Measurements from ENCODE around the gene ARMC6.

Gene ARMC6

DNA sequence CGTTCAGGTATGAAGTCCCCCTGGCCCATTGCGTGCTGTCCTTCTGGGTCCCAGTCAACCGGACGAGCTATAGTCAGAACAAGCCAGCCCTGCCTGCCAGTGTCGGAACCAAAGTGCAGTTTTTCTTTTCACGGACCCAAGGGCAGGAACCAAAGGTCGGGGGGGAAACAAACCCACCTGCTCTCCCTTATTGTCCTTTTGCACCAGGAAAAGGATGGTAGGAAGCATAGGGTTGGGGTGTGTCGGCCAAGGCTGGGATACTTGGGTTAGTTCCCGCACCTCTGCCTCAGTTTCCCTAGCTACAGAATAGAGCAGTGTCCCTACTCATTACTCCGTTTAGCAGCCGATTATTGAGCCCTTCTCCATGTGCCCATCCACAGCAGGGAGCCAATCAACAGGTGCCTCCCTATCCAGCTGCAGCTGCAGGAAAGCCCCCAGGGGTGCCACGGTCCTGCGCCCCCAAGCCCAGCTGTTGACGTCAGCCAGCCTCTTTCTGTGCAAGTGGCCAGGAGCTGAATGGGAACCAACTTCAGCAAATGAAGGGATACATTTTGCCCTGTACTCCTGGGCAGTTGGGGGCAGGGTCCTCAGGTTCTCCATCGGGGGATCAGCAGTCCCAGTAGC is 21.0 kb downstream of the ARMC6 start:
- DNase-seq (ENCODE audit: low read depth in 2 of 2): no peak

GRCh38 chr19:19054939-19055440 is 21.6 kb downstream of the ARMC6 start:
- DNase-seq (ENCODE audit: low read depth in 2 of 2): no peak

DNA sequence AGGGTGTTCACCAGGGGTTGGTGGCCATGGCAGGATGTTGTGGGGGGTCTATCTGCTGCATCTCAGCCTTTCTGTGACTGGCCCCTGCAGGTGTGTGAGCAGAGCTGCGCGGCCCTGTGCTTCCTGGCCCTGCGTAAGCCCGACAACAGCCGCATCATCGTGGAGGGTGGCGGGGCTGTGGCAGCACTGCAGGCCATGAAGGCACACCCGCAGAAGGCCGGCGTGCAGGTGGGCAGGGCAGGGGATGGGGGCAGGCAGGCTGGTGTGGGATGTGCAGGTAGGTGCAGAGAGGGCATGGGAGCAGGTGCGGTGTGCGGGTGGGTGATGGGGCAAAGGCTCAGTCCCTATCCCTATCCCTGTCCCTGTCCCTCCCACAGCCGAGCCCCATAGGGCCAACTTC is 22.3 kb downstream of the ARMC6 start:
- no peak for DNase-seq (ENCODE audit: low read depth in 2 of 2)

DNA sequence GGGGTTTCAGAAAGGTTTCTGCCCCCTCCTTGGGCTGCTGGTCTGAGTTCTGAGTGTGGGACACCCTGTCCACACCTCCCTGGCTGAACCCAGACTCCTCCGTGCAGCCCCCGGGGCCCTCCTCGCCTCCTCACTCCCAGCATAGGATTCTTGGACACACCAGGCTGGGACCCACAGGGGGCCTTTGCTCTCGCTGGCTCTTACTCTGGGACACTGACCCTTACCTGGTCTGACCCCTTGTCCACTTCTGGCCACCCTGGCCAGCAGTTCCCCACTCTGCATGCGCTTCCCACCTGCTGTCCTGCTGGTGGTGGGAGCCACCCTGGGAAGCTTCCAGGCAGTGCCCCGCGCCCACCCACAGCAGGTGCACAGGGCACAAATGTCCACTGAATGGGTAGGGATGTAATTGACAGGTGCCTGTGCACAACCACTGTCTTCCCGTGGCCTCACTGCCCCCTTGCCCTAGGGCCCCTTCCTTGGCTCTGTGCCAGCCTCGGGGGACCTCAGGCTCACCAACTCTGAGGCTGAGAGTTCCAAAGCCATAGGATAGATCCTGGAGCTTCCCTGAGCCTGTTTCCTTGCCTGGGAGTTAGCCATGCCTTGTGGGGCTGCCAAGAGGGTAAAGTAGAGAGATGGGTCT is 23.4 kb downstream of the ARMC6 start:
- no peak for DNase-seq (ENCODE audit: low read depth in 2 of 2)

GRCh38 chr19:19057317-19057716 is 23.9 kb downstream of the ARMC6 start:
- DNase-seq (ENCODE audit: low read depth in 2 of 2): no peak

GRCh38 chr19:19057720-19058119 is 24.3 kb downstream of the ARMC6 start:
- no peak for DNase-seq (ENCODE audit: low read depth in 2 of 2)

GRCh38 chr19:19059018-19059836 is 25.8 kb downstream of the ARMC6 start:
- no peak for DNase-seq (ENCODE audit: low read depth in 2 of 2)

GRCh38 chr19:19059837-19060611 is 26.6 kb downstream of the ARMC6 start:
- no peak for DNase-seq (ENCODE audit: low read depth in 2 of 2)

GRCh38 chr19:19061506-19061905 is 28.1 kb downstream of the ARMC6 start:
- DNase-seq (ENCODE audit: low read depth in 2 of 2): no peak

GRCh38 chr19:19062454-19063182 is 29.2 kb downstream of the ARMC6 start:
- DNase-seq (ENCODE audit: low read depth in 2 of 2): no peak

DNA sequence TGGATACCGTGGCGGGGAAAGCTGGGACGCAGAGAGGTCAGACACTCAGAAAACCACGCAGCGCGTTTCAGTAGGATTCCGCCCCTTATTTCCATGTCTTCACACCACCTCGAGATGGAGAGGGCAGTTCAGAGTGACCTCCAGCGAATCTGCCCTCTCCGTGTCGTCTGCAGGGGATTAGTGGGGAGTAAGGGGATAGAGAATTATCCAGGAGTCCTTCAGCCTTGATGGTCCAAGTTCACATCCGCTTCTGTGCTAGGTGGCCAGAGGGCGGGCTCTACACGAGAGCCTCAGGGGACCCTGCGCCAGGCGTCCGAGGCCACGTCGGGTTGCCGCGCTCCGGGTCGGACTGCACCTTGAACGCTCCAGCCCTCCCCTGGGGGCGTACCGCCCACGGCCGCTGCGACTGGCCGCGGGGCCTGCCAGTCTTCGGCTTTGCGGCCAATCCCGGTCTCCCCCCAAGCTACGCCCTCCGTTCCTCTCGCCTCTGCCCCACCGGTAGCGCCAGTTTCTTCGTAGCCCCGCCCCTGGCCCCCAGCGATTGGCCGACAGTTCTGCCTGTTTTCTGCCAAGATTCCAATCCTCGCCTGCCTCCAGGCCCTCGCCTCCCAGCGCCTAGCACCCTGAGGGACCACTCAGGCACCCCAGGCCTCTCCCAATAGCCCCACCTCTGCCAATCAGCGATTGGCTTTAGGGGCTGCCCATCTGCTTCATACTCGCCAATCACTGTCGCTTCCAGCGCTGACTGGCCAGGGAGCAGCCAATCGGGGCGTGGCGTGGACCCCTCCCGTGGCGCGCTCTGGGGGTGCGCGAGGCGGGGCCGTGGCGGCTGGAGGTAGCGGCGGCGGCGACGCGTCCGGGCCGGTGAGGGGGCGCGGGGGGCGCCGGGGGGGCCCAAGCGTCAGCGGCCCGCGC is 30.0 kb downstream of the ARMC6 start, which contains the start of gene SLC25A42:
Gene SLC25A42 (plus strand): TSS at position 812 of the 915 bp plus-strand sequence. CDS start 32,131 bp downstream, outside the sequence.
- peak; percentile 98 to 99 for DNase-seq (ENCODE audit: low read depth in 2 of 2)

GRCh38 chr19:19064098-19064722 is 30.8 kb downstream of the ARMC6 start:
- no peak for DNase-seq (ENCODE audit: low read depth in 2 of 2)

DNA sequence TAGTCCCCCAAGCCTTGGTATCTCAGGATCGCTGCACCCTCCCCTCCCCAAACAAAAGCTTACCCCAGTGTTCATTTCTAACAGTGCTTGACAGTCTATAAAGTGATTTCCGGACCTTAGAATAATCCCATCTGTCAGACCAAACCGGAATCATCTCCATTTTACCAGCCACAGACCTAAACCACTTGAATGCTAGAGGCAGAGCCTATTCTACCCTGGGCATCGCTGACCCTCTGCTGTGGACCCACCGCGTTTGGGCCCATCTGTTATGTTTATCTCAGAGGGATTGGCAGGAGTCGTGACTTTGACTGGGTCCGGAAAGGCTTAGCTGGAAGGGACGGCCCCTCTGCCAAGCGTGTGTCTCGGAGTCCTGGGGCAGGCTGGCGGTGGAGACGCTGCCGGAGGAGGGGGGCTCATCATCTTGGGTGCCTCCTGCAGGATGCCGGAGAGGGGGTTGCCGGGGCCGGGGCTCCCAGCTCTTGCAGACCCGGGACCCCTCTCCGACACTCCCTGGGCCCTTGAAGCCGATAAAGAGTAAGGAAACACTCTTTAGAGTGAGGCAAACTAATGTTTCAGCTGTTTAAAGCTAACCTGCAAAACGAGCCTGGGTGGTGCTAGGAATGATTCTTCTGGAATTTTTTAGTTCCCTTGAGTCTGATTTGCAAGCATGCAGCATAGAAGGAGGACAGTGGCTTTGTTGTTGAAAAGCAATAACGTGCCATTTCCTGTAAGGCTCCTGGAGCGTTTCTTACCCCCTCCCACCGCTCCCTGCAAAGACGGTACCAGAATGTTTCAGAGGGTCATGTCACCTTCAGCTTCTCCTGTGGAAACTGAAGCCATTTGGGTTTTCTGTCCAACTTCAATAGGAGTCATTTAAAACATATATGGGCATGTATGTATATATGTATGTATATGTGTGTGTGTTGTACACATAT is 31.7 kb downstream of the ARMC6 start:
- no peak for DNase-seq (ENCODE audit: low read depth in 2 of 2)

DNA sequence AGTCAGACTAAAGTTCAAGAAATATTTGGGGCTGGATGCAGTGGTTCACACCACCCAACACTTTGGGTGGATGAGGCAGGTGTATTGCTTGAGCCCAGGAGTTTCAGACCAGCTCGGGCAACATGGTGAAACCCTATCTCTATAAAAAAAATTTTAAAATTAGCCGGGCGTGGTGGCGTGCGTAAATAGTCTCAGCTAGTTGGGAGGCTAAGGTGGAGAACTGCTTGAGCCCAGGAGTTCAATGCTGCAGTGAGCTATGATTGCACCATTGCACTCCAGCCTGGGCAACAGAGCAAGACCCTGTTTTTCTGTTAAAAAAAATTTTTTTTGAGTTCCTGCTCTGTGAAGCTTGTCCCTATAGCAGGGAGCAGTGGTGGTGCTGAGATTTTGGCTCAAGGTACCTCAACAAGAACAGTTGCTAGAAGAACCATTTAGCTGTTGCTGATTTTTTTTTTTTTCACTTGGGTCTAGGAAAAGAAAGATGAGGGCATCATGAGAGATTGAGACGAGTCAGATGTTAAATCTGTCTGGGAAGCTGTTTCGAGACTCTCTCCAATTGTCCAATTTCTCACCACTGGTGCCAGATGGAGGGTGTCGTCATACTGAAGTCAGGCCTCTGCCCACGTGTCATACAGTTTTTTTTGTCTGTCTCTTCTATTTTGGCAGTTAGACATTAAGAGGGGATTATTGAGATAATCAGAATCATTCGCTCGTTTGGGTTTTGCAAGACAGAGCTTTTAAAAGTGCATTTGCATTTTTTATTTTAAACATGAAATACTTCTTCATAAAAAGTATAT is 34.1 kb downstream of the ARMC6 start:
- no peak for DNase-seq (ENCODE audit: low read depth in 2 of 2)

DNA sequence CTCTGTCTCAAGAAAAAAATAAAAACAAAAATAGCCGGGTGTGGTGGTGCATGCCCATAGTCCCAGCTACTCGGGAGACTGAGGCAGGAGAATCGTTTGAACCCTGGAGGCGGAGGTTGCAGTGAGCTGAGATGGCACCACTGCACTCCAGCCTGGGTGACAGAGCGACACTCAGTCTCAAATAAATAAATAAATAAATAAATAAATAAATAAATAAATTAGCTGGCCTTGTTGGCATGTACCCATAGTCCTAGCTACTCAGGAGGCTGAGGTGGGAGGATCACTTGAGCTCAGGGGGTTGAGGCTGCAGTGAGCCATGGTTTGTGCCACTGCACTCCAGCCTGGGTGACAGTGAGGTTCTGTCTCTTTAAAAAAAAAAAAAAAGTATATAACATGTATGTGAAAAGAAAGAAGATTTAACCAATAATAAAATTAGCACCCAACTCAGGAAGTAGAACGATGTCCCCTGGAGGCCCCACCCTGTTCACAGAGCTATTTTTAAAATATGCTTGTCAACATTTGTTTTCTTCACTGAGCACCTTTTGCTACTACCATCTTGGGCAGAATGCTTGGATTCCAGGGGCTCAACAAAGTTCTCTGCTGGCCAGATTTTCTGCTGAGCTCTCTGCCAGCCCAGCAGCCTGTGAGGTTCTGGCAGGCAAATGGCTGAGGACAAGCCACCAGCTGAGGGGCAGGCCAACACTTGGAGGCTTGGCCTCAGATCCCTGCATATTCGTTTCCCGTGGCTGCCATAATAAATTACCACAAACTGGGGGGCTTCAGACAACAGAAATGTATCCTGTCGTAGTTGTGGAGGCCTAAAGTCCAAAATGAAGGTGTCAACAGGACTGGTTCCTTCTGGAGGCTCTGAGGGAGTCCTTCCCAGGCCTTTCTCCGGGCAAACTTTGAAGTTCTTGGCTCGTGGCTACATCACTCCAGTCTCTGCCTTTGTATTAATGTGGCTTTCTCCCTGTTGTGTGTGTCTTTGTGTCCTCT is 35.6 kb downstream of the ARMC6 start:
- DNase-seq (ENCODE audit: low read depth in 2 of 2): no peak

DNA sequence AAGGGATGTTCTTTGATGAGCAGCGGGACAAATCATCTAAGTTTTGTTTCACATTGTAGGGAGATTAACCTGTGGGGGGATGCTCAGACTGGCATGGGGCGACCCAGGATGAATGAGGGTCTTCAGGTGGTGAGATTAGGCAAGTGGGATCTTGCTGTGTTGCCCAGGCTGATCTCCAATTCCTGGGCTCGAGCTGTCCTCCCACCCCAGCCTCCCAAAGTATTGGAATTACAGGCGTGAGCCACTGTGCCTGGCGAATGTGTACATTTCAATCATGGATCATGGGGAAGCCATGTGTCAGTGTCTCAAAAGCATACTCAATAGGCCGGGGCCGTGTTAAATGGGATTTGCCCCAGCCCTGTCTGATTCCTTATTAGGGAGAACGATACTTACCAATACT is 38.5 kb downstream of the ARMC6 start:
- no peak for DNase-seq (ENCODE audit: low read depth in 2 of 2)
